ENCODE data around the gene BPTF.
"Not testable (repeated sequence)": the region's sequence is repeated elsewhere in the genome, so short reads cannot be mapped to it uniquely, and the experiment has no call there.

BPTF gene

GRCh38 chr17:67854378-67854777 is 29.1 kb downstream of the BPTF start:
- no peaks in the 10 kb centered on the region for H3K27me3 ChIP-seq (ENCODE audit: control insufficient read depth, insufficient read depth, low read length)

GRCh38 chr17:67855504-67856324 is 30.4 kb downstream of the BPTF start:
- Histone ChIP-seq H3K9me3 (ENCODE audit: control insufficient read depth, insufficient read depth, low read length) (no peaks in the 10 kb centered on the region), H3K4me1 (ENCODE audit: control insufficient read depth, insufficient read depth, low read length) (no peaks in the 10 kb centered on the region), H3K27ac (ENCODE audit: low read length) (no peak overlapping the region), H3K36me3 (ENCODE audit: control insufficient read depth, insufficient read depth, low read length) (peaks cover 7% of the 10 kb centered on the region; the same call in 1 of the 2 replicates), H3K4me3 (ENCODE audit: low read length) (no peak overlapping the region), H3K27me3 (ENCODE audit: control insufficient read depth, insufficient read depth, low read length) (no peaks in the 10 kb centered on the region)
- no peak for DNase-seq (ENCODE audit: low read depth, low spot score)
- WGBS (ENCODE audit: insufficient coverage, insufficient read length), result no CpG with 5 or more reads among the region's 11 CpGs

More at GRCh38 chr17:67854378-67854777, 29.1 kb downstream of the BPTF start:
- Histone ChIP-seq H3K4me3 (ENCODE audit: low read length) (no peak overlapping the region), H3K27ac (ENCODE audit: low read length) (no peak overlapping the region), H3K9me3 (ENCODE audit: control insufficient read depth, insufficient read depth, low read length) (no peaks in the 10 kb centered on the region), H3K4me1 (ENCODE audit: control insufficient read depth, insufficient read depth, low read length) (no peaks in the 10 kb centered on the region), H3K36me3 (ENCODE audit: control insufficient read depth, insufficient read depth, low read length) (peaks cover 7% of the 10 kb centered on the region; the same call in 1 of the 2 replicates)
- DNase-seq (ENCODE audit: low read depth, low spot score), result no peak
- no CpG with 5 or more reads among the region's 6 CpGs for WGBS (ENCODE audit: insufficient coverage, insufficient read length)

GRCh38 chr17:67856402-67856801 is 31.1 kb downstream of the BPTF start:
- not testable (repeated sequence) for H3K27me3 ChIP-seq (ENCODE audit: control insufficient read depth, insufficient read depth, low read length)

GRCh38 chr17:67862614-67863217 is 37.4 kb downstream of the BPTF start:
- Histone ChIP-seq H3K4me3 (ENCODE audit: low read length) (no peak overlapping the region), H3K27me3 (ENCODE audit: control insufficient read depth, insufficient read depth, low read length) (no peaks in the 10 kb centered on the region), H3K36me3 (ENCODE audit: control insufficient read depth, insufficient read depth, low read length) (no peaks in the 10 kb centered on the region; the same call in 1 of the 2 replicates), H3K4me1 (ENCODE audit: control insufficient read depth, insufficient read depth, low read length) (no peaks in the 10 kb centered on the region), H3K9me3 (ENCODE audit: control insufficient read depth, insufficient read depth, low read length) (no peaks in the 10 kb centered on the region), H3K27ac (ENCODE audit: low read length) (no peak overlapping the region)
- WGBS (ENCODE audit: insufficient coverage, insufficient read length), result no CpG with 5 or more reads among the region's 1 CpG
- no peak for DNase-seq (ENCODE audit: low read depth, low spot score)

More at GRCh38 chr17:67856402-67856801, 31.1 kb downstream of the BPTF start:
- not testable (repeated sequence) for H3K27ac ChIP-seq (ENCODE audit: low read length); H3K4me1 ChIP-seq (ENCODE audit: control insufficient read depth, insufficient read depth, low read length); H3K36me3 ChIP-seq (ENCODE audit: control insufficient read depth, insufficient read depth, low read length); H3K9me3 ChIP-seq (ENCODE audit: control insufficient read depth, insufficient read depth, low read length); DNase-seq (ENCODE audit: low read depth, low spot score); H3K4me3 ChIP-seq (ENCODE audit: low read length)
- no CpG with 5 or more reads among the region's 1 CpG for WGBS (ENCODE audit: insufficient coverage, insufficient read length)

GRCh38 chr17:67863624-67864247 is 38.4 kb downstream of the BPTF start:
- Histone ChIP-seq H3K36me3 (ENCODE audit: control insufficient read depth, insufficient read depth, low read length) (no peaks in the 10 kb centered on the region; the same call in 1 of the 2 replicates), H3K27me3 (ENCODE audit: control insufficient read depth, insufficient read depth, low read length) (no peaks in the 10 kb centered on the region), H3K9me3 (ENCODE audit: control insufficient read depth, insufficient read depth, low read length) (no peaks in the 10 kb centered on the region), H3K4me3 (ENCODE audit: low read length) (no peak overlapping the region), H3K4me1 (ENCODE audit: control insufficient read depth, insufficient read depth, low read length) (no peaks in the 10 kb centered on the region), H3K27ac (ENCODE audit: low read length) (no peak overlapping the region)
- no CpG with 5 or more reads among the region's 1 CpG for WGBS (ENCODE audit: insufficient coverage, insufficient read length)
- DNase-seq (ENCODE audit: low read depth, low spot score), result no peak

DNA sequence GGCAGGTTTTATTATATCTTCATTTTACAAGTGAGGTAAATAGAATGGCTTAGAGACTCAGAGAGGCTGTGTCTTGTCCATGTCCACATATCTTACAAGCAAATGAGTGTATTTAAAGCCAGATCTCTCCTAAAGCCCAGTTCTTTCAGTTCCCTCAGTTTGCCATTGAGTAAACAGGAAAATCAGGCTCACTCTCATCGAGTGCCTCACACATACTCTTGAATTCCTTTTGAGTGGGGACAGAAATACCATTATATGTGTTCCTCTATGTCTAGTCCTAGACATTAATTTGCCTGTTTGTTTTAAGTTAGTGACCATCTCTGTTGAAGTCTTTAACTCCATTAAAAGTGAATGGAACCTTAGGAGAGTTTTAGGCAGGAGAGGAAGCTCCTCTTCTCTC is 40.1 kb downstream of the BPTF start:
- no peak for DNase-seq (ENCODE audit: low read depth, low spot score)
- no peak overlapping the region for H3K4me3 ChIP-seq (ENCODE audit: low read length)
- no peaks in the 10 kb centered on the region for H3K4me1 ChIP-seq (ENCODE audit: control insufficient read depth, insufficient read depth, low read length)
- no peak overlapping the region for H3K27ac ChIP-seq (ENCODE audit: low read length)
- no peaks in the 10 kb centered on the region for H3K27me3 ChIP-seq (ENCODE audit: control insufficient read depth, insufficient read depth, low read length)
- no peaks in the 10 kb centered on the region; the same call in 1 of the 2 replicates for H3K36me3 ChIP-seq (ENCODE audit: control insufficient read depth, insufficient read depth, low read length)
- WGBS (ENCODE audit: insufficient coverage, insufficient read length), result no CpG with 5 or more reads among the region's 1 CpG
- H3K9me3 ChIP-seq (ENCODE audit: control insufficient read depth, insufficient read depth, low read length), result no peaks in the 10 kb centered on the region

GRCh38 chr17:67867591-67867990 is 42.3 kb downstream of the BPTF start:
- no peak overlapping the region for H3K4me3 ChIP-seq (ENCODE audit: low read length)
- no peak for DNase-seq (ENCODE audit: low read depth, low spot score)
- H3K27me3 ChIP-seq (ENCODE audit: control insufficient read depth, insufficient read depth, low read length), result no peaks in the 10 kb centered on the region
- no peaks in the 10 kb centered on the region for H3K4me1 ChIP-seq (ENCODE audit: control insufficient read depth, insufficient read depth, low read length)
- H3K27ac ChIP-seq (ENCODE audit: low read length), result no peak overlapping the region
- H3K9me3 ChIP-seq (ENCODE audit: control insufficient read depth, insufficient read depth, low read length), result no peaks in the 10 kb centered on the region
- no CpG with 5 or more reads among the region's 4 CpGs for WGBS (ENCODE audit: insufficient coverage, insufficient read length)
- no peaks in the 10 kb centered on the region; the same call in 1 of the 2 replicates for H3K36me3 ChIP-seq (ENCODE audit: control insufficient read depth, insufficient read depth, low read length)

- H3K27me3 ChIP-seq (ENCODE audit: control insufficient read depth, insufficient read depth, low read length), result no peaks in the 10 kb centered on the region
- H3K4me1 ChIP-seq (ENCODE audit: control insufficient read depth, insufficient read depth, low read length), result no peaks in the 10 kb centered on the region
- H3K4me3 ChIP-seq (ENCODE audit: low read length), result no peak overlapping the region
- no peaks in the 10 kb centered on the region for H3K9me3 ChIP-seq (ENCODE audit: control insufficient read depth, insufficient read depth, low read length)
- no peak for DNase-seq (ENCODE audit: low read depth, low spot score)
- no peak overlapping the region for H3K27ac ChIP-seq (ENCODE audit: low read length)
- H3K36me3 ChIP-seq (ENCODE audit: control insufficient read depth, insufficient read depth, low read length), result no peaks in the 10 kb centered on the region; the same call in 1 of the 2 replicates
These were observed 42.9 kb downstream of the BPTF start for GRCh38 chr17:67868176-67868575.

DNA sequence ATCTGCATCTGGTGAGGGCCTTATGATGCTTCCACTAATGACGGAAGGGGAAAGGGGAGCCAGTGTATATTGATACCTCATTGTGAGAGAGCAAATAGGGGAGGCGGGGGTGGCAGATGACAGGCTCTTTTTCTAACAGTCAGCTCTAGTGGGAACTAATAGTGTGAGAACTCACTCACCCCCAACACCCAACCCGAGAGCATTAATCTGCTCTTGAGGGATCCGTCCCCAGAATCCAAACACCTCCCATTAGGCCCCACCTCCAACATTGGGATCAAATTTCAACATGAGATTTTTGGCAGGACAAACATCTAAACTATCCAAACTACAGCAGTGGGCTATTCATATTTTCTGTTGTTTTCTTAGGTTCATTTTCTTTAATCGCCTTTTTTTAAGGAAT is 54.4 kb downstream of the BPTF start:
- Histone ChIP-seq H3K36me3 (ENCODE audit: control insufficient read depth, insufficient read depth, low read length) (no peaks in the 10 kb centered on the region; the same call in 1 of the 2 replicates), H3K27ac (ENCODE audit: low read length) (no peak overlapping the region), H3K27me3 (ENCODE audit: control insufficient read depth, insufficient read depth, low read length) (no peaks in the 10 kb centered on the region), H3K4me3 (ENCODE audit: low read length) (no peak overlapping the region), H3K9me3 (ENCODE audit: control insufficient read depth, insufficient read depth, low read length) (no peaks in the 10 kb centered on the region; the same call in 1 of the 2 replicates), H3K4me1 (ENCODE audit: control insufficient read depth, insufficient read depth, low read length) (no peaks in the 10 kb centered on the region)
- WGBS (ENCODE audit: insufficient coverage, insufficient read length), result no CpG with 5 or more reads among the region's 5 CpGs
- DNase-seq (ENCODE audit: low read depth, low spot score), result no peak

DNA sequence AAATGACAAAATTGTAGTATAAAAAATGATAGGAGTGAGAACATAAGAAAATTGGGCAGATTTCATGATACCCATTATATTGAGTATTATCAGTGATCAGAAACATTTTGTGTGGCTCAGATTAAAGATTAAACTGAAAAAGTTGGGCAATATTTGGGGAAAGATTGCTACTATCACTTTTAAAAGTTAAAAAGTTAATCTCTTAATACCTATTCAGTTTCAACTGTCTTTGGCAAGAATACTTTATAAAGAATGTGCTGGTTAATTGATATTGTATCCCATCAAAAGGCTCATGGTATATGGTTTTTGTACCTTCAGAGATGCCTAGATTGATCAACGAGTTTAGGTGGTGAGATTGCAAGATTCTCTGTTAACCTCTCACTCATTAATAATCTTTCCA is 55.8 kb downstream of the BPTF start:
- Histone ChIP-seq H3K27ac (ENCODE audit: low read length) (no peak overlapping the region), H3K36me3 (ENCODE audit: control insufficient read depth, insufficient read depth, low read length) (no peaks in the 10 kb centered on the region; the same call in 1 of the 2 replicates), H3K4me1 (ENCODE audit: control insufficient read depth, insufficient read depth, low read length) (no peaks in the 10 kb centered on the region), H3K9me3 (ENCODE audit: control insufficient read depth, insufficient read depth, low read length) (no peaks in the 10 kb centered on the region; the same call in 1 of the 2 replicates), H3K4me3 (ENCODE audit: low read length) (no peak overlapping the region), H3K27me3 (ENCODE audit: control insufficient read depth, insufficient read depth, low read length) (no peaks in the 10 kb centered on the region)
- no peak for DNase-seq (ENCODE audit: low read depth, low spot score)
- no CpG with 5 or more reads among the region's 1 CpG for WGBS (ENCODE audit: insufficient coverage, insufficient read length)

Measured in iPS DF 6.9 (cell line).